AG10803 (cell line): ENCODE results near the gene TM7SF2.

Experiments
- DNase-seq: peaks from one replicate; pipeline ENCODE4 v3.0.0; 2010; ENCODE audit warnings: low read depth
- H3K4me3 ChIP-seq: 2 replicates; pipeline ENCODE4 v1.5.1; 2011; ENCODE audit warnings: mild to moderate bottlenecking, low read length, control low read depth
- TF ChIP-seq, protein P1 (sequence below): conservative IDR thresholded peaks from 2 replicates; pipeline ENCODE4 v1.5.1; 2011; ENCODE audit warnings: mild to moderate bottlenecking, low read length, control low read depth, inconsistent platforms

The TM7SF2 gene

GRCh38 chr11:65151331-65151899 is 39.7 kb downstream of the TM7SF2 start:
- TF ChIP-seq, protein P1, sequence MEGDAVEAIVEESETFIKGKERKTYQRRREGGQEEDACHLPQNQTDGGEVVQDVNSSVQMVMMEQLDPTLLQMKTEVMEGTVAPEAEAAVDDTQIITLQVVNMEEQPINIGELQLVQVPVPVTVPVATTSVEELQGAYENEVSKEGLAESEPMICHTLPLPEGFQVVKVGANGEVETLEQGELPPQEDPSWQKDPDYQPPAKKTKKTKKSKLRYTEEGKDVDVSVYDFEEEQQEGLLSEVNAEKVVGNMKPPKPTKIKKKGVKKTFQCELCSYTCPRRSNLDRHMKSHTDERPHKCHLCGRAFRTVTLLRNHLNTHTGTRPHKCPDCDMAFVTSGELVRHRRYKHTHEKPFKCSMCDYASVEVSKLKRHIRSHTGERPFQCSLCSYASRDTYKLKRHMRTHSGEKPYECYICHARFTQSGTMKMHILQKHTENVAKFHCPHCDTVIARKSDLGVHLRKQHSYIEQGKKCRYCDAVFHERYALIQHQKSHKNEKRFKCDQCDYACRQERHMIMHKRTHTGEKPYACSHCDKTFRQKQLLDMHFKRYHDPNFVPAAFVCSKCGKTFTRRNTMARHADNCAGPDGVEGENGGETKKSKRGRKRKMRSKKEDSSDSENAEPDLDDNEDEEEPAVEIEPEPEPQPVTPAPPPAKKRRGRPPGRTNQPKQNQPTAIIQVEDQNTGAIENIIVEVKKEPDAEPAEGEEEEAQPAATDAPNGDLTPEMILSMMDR: no peak
- no peak overlapping the region for H3K4me3 ChIP-seq
- DNase-seq: no peak

DNA sequence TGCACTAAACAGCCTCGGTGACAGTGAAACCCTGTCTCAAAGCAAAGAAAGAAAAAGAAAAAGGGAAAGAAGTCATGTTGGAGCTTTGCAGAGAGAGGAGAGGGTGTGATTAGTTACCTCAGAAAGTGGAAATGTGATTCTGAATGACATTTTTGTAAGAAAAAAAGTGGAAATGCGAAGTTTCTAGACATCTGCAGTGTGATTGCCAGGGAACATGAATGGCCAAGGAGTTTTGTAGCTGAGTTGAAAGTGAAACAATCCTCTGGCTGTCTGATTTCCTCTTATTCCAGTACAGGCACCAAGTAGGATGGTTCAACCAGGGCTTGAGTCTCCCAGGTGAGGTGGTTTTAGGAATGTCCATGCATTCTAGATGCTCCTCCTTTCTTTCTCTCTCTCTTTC is 40.5 kb downstream of the TM7SF2 start:
- H3K4me3 ChIP-seq: no peak overlapping the region
- TF ChIP-seq, protein P1: no peak
- DNase-seq: no peak

GRCh38 chr11:65156256-65156655 is 44.6 kb downstream of the TM7SF2 start:
- TF ChIP-seq, protein P1: no peak
- no peak for DNase-seq
- H3K4me3 ChIP-seq: no peak overlapping the region

DNA sequence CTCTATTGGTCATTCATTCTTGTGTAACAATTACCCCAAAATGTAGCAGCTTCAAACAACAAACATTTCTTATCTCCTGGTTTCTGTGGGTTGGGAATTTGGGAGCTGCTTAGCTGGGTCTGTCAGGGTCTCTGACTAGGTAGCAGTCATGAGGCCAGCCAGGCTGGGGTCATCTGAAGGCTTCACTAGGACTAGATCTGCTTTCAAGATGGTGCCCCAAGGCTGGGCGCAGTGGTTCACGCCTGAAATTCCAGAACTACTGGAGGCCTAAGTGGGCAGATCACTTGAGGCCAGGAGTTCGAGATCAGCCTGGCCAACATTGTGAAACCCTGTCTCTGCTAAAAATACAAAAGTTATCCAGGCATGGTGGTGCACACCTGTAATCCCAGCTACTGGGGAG is 45.3 kb downstream of the TM7SF2 start:
- TF ChIP-seq, protein P1: no peak
- no peak overlapping the region for H3K4me3 ChIP-seq
- no peak for DNase-seq

GRCh38 chr11:65157336-65157735 is 45.7 kb downstream of the TM7SF2 start:
- DNase-seq: no peak
- TF ChIP-seq, protein P1: no peak

GRCh38 chr11:65159012-65159411 is 47.3 kb downstream of the TM7SF2 start:
- TF ChIP-seq, protein P1: no peak
- H3K4me3 ChIP-seq: no peak overlapping the region
- DNase-seq: no peak

More at GRCh38 chr11:65157336-65157735, 45.7 kb downstream of the TM7SF2 start:
- H3K4me3 ChIP-seq: no peak overlapping the region

GRCh38 chr11:65160643-65161042 is 49.0 kb downstream of the TM7SF2 start:
- DNase-seq: no peak
- no peak overlapping the region for H3K4me3 ChIP-seq
- TF ChIP-seq, protein P1: no peak
